ENCODE data around the gene OR10D3.

DNA sequence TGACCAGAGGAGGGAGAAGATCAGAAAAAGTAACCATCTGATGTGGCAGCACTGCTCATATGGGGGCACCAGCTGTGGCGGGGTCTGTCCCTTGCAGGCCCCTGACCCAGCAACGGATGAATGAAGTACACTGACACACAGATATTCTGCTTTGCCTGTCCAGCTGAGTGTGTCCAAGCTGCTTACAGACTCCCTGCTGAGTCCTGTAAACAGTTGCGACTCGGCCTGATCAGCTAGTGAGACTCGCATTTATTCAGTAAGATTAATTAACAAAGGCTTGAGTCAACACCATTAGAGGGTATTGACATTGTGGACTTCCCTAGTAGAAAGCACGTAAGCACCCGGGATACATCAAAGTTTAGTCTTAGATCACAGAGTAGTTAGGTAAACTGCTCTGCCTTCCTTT, 15.3 kb upstream of the OR10D3 start:
- TF ChIP-seq POLR2A (IDR thresholded peaks at IDR 0.05; ENCODE audit: low read depth) (no peak), EP300 (IDR thresholded peaks at IDR 0.05) (no peak), POLR2AphosphoS5 (IDR thresholded peaks at IDR 0.05) (no peak)
- TF ChIP-seq, protein P1, sequence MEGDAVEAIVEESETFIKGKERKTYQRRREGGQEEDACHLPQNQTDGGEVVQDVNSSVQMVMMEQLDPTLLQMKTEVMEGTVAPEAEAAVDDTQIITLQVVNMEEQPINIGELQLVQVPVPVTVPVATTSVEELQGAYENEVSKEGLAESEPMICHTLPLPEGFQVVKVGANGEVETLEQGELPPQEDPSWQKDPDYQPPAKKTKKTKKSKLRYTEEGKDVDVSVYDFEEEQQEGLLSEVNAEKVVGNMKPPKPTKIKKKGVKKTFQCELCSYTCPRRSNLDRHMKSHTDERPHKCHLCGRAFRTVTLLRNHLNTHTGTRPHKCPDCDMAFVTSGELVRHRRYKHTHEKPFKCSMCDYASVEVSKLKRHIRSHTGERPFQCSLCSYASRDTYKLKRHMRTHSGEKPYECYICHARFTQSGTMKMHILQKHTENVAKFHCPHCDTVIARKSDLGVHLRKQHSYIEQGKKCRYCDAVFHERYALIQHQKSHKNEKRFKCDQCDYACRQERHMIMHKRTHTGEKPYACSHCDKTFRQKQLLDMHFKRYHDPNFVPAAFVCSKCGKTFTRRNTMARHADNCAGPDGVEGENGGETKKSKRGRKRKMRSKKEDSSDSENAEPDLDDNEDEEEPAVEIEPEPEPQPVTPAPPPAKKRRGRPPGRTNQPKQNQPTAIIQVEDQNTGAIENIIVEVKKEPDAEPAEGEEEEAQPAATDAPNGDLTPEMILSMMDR (IDR thresholded peaks at IDR 0.05), result no peak

Measured in esophagus muscularis mucosa (tissue), 4 donors.